ENCODE data around the gene C6orf89.

GRCh38 chr6:36976931-36977330 is 91.2 kb downstream of the C6orf89 start:
- TF ChIP-seq CTCF (conservative IDR thresholded peaks at IDR 0.05 in 1 of 2, IDR thresholded peaks at IDR 0.05 in 1 of 2; ENCODE audit: low read depth in 1 of 2, low read length in 2 of 2): no peak
- no peak for TF ChIP-seq EZH2 (IDR thresholded peaks at IDR 0.05; ENCODE audit: low read length, missing control alignments)

Data from fibroblast of lung (primary cell).